Cardiac septum (tissue), 1 donor: Measurements from ENCODE around the gene BCAS1. TPM values are rescaled to one million over a fixed set of nuclear protein-coding genes. Genes with fewer than 3 reads are reported as not detected.

Source experiments
- DNase-seq: peaks from one replicate; pipeline ENCODE4 v3.0.0-alpha.2; 2020; ENCODE audit warnings: low spot score
- intact Hi-C: fragments of 100-400 bp; cut with DNase I; formaldehyde crosslinking; loops from one replicate; pipeline ENCODE4 v1.14.0; 2022
- long read RNA-seq: library from polyadenylated mRNA; unstranded; transcript quantifications from one replicate; pipeline ENCODE4 v2.0.0, GENCODE V29; 2021
- total RNA-seq: library from RNA; stranded (reverse); fragmentation: NEBNext Ultra II Directional; extraction: Animal tissue kit (Norgen Biotek cat#: 25700); gene quantifications from one replicate; pipeline ENCODE4 v1.2.1, GENCODE V29; 2021
- donor health status: DM: no; HTN: no; CAD: no.

Gene BCAS1, protein sequence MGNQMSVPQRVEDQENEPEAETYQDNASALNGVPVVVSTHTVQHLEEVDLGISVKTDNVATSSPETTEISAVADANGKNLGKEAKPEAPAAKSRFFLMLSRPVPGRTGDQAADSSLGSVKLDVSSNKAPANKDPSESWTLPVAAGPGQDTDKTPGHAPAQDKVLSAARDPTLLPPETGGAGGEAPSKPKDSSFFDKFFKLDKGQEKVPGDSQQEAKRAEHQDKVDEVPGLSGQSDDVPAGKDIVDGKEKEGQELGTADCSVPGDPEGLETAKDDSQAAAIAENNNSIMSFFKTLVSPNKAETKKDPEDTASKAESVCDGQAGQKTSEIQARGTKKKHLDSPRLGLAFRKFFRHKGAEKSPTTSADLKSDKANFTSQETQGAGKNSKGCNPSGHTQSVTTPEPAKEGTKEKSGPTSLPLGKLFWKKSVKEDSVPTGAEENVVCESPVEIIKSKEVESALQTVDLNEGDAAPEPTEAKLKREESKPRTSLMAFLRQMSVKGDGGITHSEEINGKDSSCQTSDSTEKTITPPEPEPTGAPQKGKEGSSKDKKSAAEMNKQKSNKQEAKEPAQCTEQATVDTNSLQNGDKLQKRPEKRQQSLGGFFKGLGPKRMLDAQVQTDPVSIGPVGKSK
- total RNA-seq, result not detected
- long read RNA-seq, result 0 reads

DNA sequence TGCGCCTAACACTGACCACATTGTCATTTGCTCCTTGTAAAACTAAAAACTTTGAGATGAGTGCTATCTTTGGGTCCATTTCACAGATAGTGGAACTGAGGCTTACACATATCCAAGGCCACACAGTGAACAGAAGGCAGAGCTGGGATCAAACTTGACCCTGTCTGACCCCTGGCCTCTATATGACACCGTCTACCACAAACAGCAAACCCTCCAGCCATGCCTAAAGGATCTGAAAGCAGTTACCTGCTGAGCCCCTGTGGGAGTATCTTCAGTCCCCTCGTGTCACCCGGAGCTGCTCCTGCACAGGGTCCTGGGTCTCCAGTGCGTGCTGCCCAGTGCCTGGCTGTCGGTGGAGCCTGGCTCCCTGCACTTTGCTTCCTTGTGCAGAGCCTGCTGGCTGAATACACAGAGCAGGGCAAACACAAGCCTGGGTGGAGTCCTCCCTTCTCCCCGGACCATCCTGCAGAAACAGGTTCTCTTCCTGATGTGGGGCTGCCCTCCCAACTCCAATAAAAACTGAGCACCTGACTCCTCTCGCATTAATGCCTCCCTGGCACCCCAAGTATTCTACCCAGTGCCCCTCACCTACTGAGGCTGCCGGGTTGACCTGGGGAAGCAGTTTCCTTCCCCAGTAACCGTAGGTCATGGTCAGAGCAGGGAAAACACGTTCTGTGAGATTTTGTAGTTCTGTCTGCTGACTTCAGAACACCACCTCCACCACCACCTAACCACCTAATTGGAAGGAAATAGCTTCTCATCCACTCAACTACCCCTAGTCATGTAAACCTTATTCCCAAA is at the start of gene BCAS1:
Gene BCAS1, minus strand, starts transcription at position 408 of the 801 bp plus-strand sequence. CDS start 11,876 bp downstream, outside the sequence.
- DNase-seq, result no peak
- intact Hi-C loops, result no loop called here

DNA sequence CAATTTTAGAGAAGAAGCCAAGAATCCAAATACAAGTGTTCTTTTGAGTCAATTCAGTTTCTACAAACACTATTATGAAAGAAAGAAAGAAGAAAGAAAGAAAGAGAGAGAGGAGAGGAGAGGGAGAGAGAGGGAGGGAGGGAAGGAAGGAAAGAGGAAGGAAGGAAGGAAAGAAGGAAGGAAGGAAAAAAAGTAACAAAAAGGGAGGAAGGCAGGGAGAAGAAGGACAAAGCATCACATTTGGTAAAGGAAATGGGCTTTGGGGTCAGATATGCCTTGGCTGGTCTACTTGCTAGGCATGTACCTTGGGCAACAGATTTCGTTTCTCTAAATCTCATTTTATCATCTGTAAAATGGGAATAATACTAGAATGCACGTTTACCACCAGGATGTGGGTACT is 49.4 kb upstream of the BCAS1 start:
- intact Hi-C loops, result no loop called here
- no peak for DNase-seq

DNA sequence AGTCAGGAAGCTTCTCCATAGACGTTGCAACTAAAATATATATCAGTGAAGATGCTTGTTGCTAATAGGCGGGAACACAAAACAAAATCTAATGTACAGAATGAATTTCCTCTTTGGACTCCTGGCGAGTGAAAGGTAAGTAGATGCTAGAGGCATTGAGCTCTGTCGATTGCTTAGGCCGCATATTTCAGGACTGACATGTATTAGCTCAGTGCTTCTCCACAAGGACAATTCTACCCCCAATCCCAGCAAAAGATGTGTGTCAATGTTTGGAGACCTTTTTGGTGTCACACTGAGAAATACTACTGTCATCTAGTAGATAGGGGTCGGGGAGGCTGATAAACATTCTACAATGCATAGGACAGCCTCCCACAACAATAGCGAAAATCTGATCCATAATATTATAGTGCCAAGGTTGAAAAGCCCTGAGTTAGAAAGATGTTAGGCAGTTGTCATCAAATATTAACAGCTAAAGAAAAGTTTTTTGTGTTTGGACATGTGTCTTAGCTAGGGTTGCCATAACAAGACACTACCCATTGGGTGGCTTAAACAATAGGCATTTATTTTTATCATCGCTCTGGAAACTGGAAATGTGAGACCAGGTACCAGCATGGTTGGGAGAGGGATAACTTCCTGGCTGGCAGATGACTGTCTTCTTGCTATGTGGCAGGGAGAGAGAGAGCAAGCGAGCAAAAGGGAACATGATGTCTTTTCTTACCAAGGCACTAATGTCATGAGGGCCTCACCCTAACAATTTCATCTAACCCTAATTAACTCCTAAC is 48.0 kb upstream of the BCAS1 start:
- intact Hi-C loops, result no loop called here

DNA sequence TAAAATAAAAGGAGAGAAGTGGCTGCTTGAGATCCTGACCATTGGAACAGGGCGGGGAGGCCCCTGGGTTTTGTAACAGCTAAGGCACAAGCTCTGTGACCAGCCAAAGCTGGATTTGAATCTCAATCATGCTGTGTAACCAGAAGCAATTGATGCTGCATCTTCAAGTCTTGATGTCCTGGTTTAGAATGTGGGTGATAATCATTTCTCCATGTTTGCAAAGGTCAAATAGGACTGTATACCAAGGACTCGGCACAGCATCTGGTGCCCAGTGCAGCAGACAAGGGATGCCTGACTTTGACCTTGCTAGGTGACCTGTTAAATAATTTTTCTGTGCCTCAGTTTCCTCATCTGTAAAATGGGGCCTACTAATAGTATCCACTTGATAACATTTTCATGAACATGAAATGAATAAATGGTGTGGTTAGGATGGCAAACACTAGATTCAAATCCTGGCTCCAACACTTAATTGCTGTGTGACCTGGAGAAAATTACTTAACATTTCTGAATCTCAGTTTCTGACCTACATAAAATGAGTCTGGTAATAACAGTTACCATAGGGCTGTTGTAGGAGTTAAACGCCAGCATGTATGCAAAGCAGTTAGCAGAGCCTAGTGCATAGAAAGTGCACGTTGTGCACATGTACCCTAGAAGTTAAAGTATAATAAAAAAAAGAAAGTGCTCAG is 46.3 kb upstream of the BCAS1 start:
- DNase-seq, result no peak
- intact Hi-C loops, result no loop called here

More for the DNA sequence above, 48.0 kb upstream of the BCAS1 start:
- no peak for DNase-seq

DNA sequence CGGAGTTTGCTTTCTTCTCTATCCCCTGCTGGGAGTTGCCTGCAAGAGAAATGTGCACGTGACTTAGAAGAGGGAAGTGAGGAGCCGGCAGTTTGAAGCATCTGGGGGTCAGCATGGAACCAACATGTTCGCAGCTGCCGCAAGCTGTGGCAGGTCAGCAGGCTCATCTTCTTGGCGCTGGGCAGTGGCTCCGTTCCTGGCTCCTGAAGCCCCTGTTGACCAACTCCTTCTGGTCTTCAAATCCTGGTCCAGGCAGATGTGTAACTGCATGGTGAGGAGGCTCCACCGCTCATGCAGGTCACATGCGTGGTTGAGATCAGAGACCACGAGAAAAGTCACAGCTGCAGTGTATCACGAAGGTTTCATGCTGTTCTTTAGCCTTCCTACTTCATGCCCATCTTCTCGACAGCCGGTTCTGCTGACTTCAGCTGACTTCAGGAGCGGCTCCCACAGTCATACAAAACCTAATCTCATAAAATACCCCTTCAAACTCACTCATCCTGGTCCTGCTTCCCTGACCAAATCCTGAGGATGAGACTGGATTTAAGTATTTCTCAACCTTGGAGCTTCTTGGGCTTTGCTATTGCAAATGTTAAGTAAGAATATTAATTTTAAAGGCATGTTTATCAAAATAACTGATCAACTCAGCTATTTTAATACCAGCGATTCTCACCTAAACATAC is 44.9 kb upstream of the BCAS1 start:
- no peak for DNase-seq

DNA sequence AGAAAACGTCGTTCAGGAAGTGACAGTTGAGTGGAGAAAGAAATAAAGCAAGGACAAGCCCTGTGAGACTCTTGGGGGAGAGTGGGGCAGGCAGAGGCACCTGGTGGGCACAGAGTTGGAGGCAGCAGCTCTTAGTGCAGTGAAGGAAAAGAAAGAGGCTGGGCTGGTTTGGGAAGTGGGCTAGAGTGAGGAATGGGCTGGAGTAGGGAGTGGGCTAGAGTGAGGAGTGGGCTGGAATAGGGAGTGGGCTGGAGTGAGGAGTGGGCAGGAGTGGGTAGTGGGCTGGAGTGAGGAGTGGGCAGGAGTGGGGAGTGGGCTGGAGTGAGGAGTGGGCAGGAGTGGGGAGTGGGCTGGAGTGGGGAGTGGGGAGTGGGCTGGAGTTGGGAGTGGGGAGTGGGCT is 43.7 kb upstream of the BCAS1 start:
- no peak for DNase-seq
- intact Hi-C loops, result no loop called here

More for the DNA sequence above, 44.9 kb upstream of the BCAS1 start:
- intact Hi-C loops, result no loop called here

DNA sequence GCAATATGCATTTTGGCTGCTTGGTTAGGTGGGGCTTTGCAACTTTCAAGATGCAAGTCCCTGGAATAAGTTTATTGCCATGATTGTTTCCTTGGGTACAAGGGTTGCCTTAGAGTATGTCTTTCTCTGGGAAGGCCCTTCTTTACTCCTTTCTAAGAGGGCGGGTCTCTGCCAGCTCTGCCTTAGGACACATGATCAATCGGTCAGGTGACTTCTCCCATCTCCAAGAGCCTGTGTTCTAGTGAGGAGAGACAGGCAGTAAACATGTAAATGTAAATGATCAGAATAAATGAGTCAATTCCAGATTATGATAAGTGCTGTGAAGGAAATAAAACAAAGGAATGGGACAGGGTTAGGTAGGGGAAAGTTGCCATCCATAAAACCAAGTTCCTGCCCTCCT is 43.2 kb upstream of the BCAS1 start:
- DNase-seq, result no peak
- intact Hi-C loops, result no loop called here

DNA sequence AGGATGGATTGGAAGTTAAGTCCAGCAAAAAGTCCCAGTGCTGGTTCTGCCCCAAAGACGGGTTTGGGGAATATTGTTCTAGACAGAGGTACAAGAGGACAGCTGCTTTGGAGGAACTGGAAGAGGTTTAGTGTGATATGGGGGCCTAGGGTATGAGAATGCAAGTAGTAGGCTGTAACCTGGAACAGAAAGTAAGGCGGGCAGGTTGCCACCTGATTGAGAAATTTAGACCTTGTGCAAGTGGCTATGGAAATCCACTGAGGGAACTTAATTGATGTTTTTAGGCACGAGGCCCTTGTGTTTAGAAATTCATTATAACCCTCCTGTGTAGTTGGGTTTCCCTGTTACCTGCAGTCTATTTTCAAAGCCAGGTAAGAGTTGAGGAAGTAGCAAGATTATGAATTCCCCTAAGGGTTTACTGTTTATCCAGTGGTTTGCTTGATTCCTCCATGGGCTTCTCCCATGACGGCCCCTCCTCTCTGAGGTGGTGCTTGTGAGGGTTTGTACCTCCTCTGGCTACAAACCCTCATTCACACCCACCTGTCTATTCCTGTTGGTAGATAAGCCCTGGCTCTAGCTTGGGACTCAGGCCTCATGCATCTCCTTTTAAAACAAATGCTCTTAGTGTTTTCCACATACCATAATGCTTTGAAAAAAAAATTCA is 42.0 kb upstream of the BCAS1 start:
- intact Hi-C loops, result no loop called here
- no peak for DNase-seq

DNA sequence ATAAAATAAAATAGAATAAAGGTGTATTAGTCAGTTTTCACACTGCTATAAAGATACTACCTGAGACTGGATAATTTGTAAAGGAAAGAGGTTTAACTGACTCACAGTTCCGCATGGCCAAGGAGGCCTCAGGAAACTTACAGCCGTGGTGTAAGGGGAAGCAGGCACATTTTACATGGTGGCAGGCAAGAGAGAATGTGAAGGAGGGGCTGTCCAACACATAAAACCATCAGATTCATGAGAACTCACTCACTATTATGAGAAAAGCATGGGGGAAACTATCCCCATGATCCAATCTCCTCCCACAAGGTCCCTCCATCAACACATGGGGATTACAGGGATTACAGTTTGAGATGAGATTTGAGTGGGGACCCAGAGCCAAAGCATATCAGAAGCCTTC is 41.1 kb upstream of the BCAS1 start:
- intact Hi-C loops, result no loop called here
- DNase-seq, result no peak

DNA sequence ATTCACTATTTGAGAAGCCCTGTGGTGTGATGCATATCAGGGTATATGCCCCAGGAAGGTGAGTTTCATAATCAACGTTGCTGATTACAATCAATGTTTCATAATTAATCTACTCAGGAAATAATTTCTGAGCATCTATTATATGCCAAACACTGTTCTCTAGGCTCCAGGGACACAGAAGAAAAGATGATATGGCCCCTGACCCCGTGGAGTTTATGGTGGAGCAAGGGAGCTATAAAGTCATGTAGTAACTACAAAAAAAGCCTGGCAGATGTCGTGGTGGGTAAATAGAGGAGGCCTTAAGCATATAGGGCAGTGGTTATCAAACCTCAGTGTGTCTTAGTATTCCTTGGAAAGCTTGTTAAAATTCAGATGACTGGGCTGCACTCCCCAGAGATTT is 40.1 kb upstream of the BCAS1 start:
- no peak for DNase-seq
- intact Hi-C loops, result no loop called here

DNA sequence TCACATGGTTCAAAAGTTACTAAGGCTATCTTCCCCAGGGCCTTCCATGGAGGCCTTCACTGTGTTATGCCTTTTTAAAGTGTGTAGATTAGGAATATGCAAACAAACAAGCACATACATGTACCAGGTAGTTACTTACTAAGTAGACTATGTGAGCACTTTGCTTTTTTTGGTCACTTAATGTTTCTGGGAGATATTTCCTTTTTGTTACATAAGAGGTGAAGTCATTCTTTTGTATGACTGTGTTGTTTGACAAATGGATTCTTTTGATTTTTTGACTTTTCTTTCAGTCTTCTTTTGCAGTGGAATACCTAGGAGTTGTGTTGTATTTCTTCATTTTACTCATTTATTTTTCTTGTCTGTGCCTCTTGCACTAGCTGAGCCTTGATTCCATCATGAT is 39.6 kb upstream of the BCAS1 start:
- intact Hi-C loops, result no loop called here
- no peak for DNase-seq

DNA sequence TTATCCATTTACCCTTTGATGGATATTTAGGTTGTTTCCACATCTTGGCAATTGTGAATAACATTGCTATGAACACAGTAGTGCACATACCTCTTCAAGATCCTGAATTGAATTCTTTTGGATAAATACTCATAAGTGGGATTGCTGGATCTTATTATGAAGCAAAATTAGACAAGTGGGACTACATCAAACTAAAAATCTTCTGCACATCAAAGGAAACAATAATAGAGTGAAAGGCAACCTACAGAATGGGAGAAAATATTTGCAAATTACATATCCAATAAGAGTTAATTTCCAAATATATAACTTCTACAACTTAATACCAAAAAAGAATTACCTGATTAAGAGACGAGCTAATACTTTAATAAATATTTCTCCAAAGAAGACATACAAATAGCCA is 38.4 kb upstream of the BCAS1 start:
- no peak for DNase-seq

DNA sequence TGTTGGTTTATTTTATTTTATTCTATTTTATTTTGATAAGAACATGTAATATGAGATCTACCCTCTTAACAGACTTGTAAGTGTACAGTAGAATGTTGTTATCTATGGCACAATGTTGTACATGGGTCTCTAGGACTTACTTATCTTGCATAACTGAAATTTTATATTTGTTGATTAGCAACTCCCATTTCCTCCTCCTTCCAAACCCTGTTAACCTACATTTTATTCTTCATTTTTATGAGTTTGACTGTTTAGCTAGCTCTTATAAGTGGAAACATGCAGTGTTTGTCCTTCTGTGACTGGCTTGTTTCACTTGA is 37.9 kb upstream of the BCAS1 start:
- no peak for DNase-seq
- intact Hi-C loops, result no loop called here

More for the DNA sequence above, 38.4 kb upstream of the BCAS1 start:
- intact Hi-C loops, result no loop called here

DNA sequence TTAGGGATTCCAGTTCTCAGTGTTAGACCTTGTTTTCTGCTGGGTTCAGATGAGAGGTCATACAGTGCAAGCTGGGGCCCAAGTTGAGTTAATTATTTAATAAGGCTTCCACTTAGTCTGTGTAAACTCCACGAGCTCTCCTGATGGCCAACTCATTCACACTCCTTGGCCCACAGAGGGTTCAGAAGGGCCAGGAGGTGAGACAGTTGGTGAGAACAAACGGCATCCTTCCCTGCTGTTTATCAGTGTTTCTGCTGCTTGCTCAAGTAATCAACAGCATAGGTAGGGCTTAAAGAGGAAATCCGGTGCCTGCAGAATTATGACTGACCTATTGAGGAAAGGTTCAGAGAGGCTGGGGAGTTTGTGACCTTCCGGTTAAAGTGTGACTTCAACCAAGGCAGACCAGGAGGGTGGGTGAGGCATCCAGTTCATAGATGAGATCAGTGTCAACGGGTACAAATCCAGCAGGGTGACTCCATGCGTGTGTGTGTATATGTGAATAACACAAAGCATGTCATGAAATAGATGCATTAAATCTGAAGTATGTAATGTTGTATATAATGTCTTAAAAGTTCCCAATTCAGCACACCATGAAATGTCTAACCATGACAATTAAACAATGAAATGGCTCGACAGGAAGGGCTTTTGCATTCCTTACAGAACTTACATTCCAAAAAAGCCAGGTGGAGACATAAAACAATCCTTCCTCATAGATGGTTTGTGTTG is 37.4 kb upstream of the BCAS1 start:
- no peak for DNase-seq
- intact Hi-C loops, result no loop called here

DNA sequence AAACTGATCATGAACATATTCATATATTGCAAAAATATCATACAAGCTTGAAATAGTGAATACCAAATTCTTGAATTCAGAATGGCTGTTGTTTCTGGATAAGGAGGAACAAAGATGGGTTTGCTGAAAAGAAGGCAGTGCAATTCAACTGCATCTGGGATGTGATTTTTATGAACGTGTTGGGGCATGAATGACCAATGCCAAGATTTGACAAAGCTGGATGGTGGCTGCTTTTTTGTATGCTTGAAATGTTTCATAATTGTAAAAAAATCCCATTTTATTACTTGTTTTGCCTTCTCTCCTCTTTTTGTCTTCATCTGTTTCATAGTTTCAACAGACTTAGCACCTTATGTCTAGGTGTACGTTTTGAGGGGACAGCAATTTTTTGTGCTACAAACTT is 36.8 kb upstream of the BCAS1 start:
- intact Hi-C loops, result no loop called here
- no peak for DNase-seq

DNA sequence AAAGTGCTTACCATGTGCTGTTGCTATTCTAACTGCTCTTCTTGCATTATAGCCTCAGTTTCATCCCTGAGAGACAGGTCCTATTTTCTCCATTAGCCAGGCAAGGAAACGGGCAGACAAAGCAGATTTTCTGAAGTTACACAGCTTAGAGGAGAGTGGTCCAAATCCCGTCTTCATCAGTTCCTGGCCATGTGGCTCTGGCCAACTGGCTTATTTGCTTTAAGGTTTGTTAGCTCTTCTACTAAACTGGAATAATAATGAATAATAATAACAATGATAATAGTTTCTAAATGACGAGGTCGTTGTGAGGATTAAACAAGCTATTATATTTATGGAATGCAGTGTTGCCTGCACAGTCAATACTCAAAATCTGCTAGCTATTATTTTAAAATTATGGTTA is 35.8 kb upstream of the BCAS1 start:
- intact Hi-C loops, result no loop called here
- no peak for DNase-seq

DNA sequence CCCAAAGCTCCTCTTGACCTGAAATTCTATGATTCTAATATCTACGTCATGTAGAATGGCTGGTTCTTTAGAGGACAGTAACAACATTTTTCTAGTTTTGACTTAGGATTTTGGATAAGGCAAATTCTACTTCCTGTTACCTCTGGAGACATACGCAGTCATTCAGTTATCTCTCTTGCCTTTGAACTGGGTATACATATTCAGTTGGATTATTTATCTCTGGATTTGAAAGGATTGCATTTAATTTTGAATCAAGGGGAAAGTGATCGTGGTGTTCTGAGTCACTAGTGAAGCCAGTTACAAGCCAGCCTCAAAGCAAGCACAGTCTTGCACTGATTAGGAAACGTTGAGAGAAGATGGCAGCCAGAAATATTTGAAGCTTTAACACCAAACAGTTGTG is 35.3 kb upstream of the BCAS1 start:
- DNase-seq, result no peak
- intact Hi-C loops, result no loop called here

DNA sequence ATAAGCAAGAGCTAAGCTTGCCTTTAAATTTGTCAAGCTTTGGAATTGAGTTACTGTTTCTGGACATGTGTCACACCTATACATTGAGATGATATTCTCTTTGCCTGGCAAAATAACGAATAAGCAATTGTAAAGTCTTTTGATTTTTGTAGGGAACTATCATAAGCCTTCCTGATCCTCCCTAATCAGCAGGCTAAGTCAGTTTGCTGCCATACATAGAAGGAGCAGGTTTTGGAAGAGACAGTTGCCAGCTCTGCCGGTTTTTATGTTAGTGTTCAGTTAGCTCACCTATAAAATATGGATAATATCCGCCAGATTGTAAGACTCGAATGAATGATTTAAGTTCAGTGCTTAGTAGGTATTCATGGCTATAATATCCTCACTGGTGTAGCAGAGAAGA is 34.4 kb upstream of the BCAS1 start:
- DNase-seq, result no peak
- intact Hi-C loops, result no loop called here
